Thoracic aorta (tissue), 2 donors: ENCODE results near the gene TRMO. TPM values are rescaled to one million over a fixed set of nuclear protein-coding genes. Genes with fewer than 3 reads are reported as not detected.

ENCODE experiments used
- ATAC-seq: fragments of 150-250 bp; one replicate; pipeline ENCODE4 v1.8.0; 2017; ENCODE audit warnings: low read depth; ENCODE audit not compliant: insufficient number of reproducible peaks, low FRiP score
- DNase-seq: peaks from one replicate; pipeline ENCODE4 v3.0.0-alpha.2; 2020; ENCODE audit warnings: low spot score
- H3K27ac ChIP-seq, 2 donors: fragments of 200-600 bp; sonication (generic); 1 replicate in 1 of 2; 2 replicates in 1 of 2; pipeline ENCODE4 v1.5.1; 2016; ENCODE audit warnings: mild to moderate bottlenecking in 2 of 2, moderate library complexity in 2 of 2
- H3K27me3 ChIP-seq: fragments of 200-600 bp; sonication (generic); replicated peaks from 2 replicates; pipeline ENCODE4 v1.6.0; 2016; ENCODE audit warnings: mild to moderate bottlenecking; ENCODE audit not compliant: insufficient read depth
- H3K36me3 ChIP-seq: fragments of 200-600 bp; sonication (generic); one replicate; pipeline ENCODE4 v1.5.1; 2016
- H3K4me1 ChIP-seq, 2 donors: fragments of 200-600 bp; sonication (generic); 1 replicate in 1 of 2; 2 replicates in 1 of 2; pipeline versions ENCODE4 v1.5.1 to v1.6.0; 2016; ENCODE audit warnings: low read depth in 2 of 2, mild to moderate bottlenecking in 1 of 2; ENCODE audit not compliant: control insufficient read depth in 1 of 2
- H3K4me3 ChIP-seq: fragments of 200-600 bp; sonication (generic); 2 replicates; pipeline ENCODE4 v1.5.1; 2016; ENCODE audit warnings: mild to moderate bottlenecking
- H3K9me3 ChIP-seq: fragments of 200-600 bp; sonication (generic); 2 replicates; pipeline ENCODE4 v1.5.1; 2016
- CTCF ChIP-seq: fragments of 200-600 bp; sonication (generic); IDR thresholded peaks from one replicate; pipeline ENCODE4 v1.5.1; 2019; ENCODE audit warnings: antibody characterized with exemption
- total RNA-seq, 2 donors: library from RNA; depleted of rRNA; stranded (reverse); fragments of >200 nt; gene quantifications; one replicate each; pipeline versions ENCODE4 v1.1.0 to v1.2.3, GENCODE V29; 2016

Gene TRMO
- total RNA-seq, 2 donors from 2014 or later, result 22.2 to 28.6 TPM

GRCh38 chr9:97907632-97908031 is 14.7 kb downstream of the TRMO start:
- no peak for TF ChIP-seq CTCF
- Histone ChIP-seq H3K4me3 (no peak overlapping the region), H3K36me3 (peaks cover 31% of the 10 kb centered on the region), H3K4me1 (no peaks in the 10 kb centered on the region), H3K27me3 (no peaks in the 10 kb centered on the region), H3K9me3 (no peaks in the 10 kb centered on the region), H3K27ac (no peak overlapping the region)
- ATAC-seq (no peak), DNase-seq (no peak)

DNA sequence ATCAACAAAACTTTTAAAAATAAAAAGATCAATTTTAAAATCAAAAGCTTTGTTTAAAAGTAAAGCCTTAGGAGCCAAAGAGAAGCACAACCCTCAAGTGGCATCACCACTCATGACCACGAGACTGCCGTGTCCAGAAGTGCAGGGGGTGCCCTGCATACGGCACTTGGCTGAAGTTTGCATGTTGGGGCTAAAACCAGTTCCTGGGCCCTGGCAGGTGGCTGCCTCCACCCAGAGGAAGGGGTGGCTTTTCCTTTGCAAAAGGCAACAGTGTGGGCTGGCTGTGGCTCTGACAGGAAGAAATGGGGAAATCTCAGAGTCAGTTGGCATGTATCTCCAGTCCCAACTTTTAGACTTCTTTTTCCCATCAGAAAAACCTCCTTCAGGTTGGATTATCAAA is 15.3 kb downstream of the TRMO start:
- H3K27me3 ChIP-seq, result no peaks in the 10 kb centered on the region
- TF ChIP-seq CTCF, result no peak
- no peak overlapping the region for H3K4me3 ChIP-seq
- ATAC-seq (no peak), DNase-seq (no peak)
- H3K9me3 ChIP-seq, result no peaks in the 10 kb centered on the region
- peaks cover 25% of the 10 kb centered on the region for H3K36me3 ChIP-seq
- H3K27ac ChIP-seq, result no peak overlapping the region
- no peaks in the 10 kb centered on the region for H3K4me1 ChIP-seq

DNA sequence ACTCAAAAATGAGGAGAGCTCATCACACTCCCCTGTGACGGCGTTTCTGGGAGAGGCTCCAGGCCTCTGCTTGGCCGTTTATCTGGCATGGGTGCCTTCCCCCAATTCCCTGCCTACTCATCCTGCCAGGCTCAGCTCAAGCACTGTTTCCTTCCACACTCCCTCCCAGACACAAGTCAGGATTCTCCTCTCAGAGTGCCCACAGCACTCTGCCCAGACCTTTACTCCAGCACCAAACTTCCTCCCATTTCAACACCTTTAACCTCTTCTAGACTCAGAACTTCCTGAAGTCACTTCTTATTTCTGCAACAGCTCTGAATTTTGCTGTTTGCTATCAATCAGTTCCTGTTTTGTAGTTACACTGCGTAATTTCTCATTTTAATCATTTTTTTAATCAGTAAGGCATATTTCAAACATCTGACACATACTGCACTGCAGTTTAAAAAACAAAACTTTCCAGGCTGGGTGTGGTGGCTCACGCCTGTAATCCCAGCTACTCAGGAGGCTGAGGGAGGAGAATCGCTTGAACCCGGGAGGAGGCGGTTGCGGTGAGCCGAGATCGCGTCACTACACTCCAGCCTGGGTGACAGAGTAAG is 16.0 kb downstream of the TRMO start:
- Histone ChIP-seq H3K4me1 (no peaks in the 10 kb centered on the region), H3K36me3 (peaks cover 20% of the 10 kb centered on the region), H3K9me3 (no peaks in the 10 kb centered on the region), H3K4me3 (no peak overlapping the region), H3K27ac (no peak overlapping the region), H3K27me3 (no peaks in the 10 kb centered on the region)
- ATAC-seq, result no peak
- TF ChIP-seq CTCF, result no peak
- DNase-seq, result no peak

DNA sequence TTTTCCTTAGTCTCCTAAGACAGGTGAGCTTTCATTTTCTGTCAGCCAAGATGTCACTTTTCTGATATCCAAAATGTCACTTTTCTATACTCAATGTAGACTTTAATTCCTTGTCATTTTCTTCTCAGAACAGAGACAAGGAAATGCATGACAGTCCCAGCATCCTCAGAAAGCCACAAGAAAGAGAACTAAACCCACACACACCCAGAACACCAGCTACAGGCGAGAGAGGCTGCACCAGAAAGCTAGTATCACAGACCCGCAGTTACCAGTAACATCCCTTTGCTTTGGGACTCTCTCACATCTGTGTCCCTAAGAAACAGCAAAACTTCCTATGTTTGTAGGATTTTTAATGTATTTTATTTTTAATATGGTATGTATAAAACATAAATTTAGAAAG is 17.1 kb downstream of the TRMO start:
- Histone ChIP-seq H3K36me3 (peaks cover 11% of the 10 kb centered on the region), H3K27me3 (no peaks in the 10 kb centered on the region), H3K4me1 (no peaks in the 10 kb centered on the region), H3K4me3 (no peak overlapping the region), H3K27ac (no peak overlapping the region), H3K9me3 (no peaks in the 10 kb centered on the region)
- DNase-seq, result no peak
- ATAC-seq, result no peak
- TF ChIP-seq CTCF, result no peak

GRCh38 chr9:97904725-97905124 is 17.6 kb downstream of the TRMO start:
- Histone ChIP-seq H3K27me3 (no peaks in the 10 kb centered on the region), H3K36me3 (peaks cover 6% of the 10 kb centered on the region), H3K4me1 (no peaks in the 10 kb centered on the region), H3K4me3 (no peak overlapping the region), H3K9me3 (no peaks in the 10 kb centered on the region), H3K27ac (no peak overlapping the region)
- ATAC-seq (no peak), DNase-seq (no peak)
- TF ChIP-seq CTCF, result no peak
